PFSK-1 (cell line): ENCODE measurements around the gene SENP7.

Source experiments
- FOXP2 ChIP-seq: optimal IDR thresholded peaks from 2 replicates; pipeline ENCODE3; 2011; ENCODE audit warnings: borderline replicate concordance, control low read depth, inconsistent platforms; ENCODE audit not compliant: insufficient read depth; ENCODE audit errors: extremely low read length, extremely low read depth
- POLR2AphosphoS5 ChIP-seq: IDR thresholded peaks from 2 replicates; pipeline ENCODE4 v1.6.1; 2012; ENCODE audit warnings: low read depth, mild to moderate bottlenecking, control low read depth, low read length, moderate library complexity
- SIN3A ChIP-seq: IDR thresholded peaks from 2 replicates; pipeline ENCODE4 v1.6.1; 2012; ENCODE audit warnings: mild to moderate bottlenecking, low read length, moderate library complexity, borderline replicate concordance; ENCODE audit not compliant: insufficient read depth
- TAF1 ChIP-seq: IDR thresholded peaks from 2 replicates; pipeline ENCODE4 v1.6.1; 2012; ENCODE audit warnings: low read length, control low read depth, borderline replicate concordance; ENCODE audit not compliant: insufficient read depth
- TF ChIP-seq, protein P1 (sequence below), 2 experiments: IDR thresholded peaks; 2 replicates each; pipeline versions ENCODE4 v1.6.1 to v1.8.0; 2011 to 2012; ENCODE audit warnings: low read depth in 2 of 2, low read length in 2 of 2, control low read depth in 1 of 2, inconsistent platforms in 1 of 2, mild to moderate bottlenecking in 1 of 2, moderate library complexity in 1 of 2; ENCODE audit not compliant: insufficient read depth in 1 of 2

The SENP7 gene

DNA sequence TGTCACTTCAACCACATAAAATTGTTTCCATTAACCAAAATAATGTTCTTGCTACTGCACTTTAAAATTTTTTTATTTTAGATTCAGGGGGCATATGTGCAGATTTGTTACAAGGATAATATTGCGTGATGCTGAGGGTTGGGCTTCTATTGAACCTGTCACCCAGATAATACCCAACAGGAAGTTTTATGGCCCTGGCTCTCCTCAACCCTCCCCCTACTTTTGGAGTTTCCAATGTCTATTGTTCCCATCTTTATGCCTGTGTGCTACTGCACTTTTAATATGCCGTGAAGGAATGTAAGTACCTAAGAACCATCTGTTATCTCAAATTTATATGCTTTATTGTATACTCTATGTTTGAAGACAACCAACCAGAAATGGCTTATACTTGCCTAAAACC is 150.6 kb downstream of the SENP7 start:
- TF ChIP-seq SIN3A = no peak
- no peak for TF ChIP-seq POLR2AphosphoS5
- TF ChIP-seq, protein P1, sequence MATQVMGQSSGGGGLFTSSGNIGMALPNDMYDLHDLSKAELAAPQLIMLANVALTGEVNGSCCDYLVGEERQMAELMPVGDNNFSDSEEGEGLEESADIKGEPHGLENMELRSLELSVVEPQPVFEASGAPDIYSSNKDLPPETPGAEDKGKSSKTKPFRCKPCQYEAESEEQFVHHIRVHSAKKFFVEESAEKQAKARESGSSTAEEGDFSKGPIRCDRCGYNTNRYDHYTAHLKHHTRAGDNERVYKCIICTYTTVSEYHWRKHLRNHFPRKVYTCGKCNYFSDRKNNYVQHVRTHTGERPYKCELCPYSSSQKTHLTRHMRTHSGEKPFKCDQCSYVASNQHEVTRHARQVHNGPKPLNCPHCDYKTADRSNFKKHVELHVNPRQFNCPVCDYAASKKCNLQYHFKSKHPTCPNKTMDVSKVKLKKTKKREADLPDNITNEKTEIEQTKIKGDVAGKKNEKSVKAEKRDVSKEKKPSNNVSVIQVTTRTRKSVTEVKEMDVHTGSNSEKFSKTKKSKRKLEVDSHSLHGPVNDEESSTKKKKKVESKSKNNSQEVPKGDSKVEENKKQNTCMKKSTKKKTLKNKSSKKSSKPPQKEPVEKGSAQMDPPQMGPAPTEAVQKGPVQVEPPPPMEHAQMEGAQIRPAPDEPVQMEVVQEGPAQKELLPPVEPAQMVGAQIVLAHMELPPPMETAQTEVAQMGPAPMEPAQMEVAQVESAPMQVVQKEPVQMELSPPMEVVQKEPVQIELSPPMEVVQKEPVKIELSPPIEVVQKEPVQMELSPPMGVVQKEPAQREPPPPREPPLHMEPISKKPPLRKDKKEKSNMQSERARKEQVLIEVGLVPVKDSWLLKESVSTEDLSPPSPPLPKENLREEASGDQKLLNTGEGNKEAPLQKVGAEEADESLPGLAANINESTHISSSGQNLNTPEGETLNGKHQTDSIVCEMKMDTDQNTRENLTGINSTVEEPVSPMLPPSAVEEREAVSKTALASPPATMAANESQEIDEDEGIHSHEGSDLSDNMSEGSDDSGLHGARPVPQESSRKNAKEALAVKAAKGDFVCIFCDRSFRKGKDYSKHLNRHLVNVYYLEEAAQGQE (IDR thresholded peaks at IDR 0.05; ENCODE audit: insufficient read depth in 1 of 2, low read depth in 2 of 2, low read length in 2 of 2) = no peak
- no peak for TF ChIP-seq FOXP2
- no peak for TF ChIP-seq TAF1

- TF ChIP-seq, protein P1 (IDR thresholded peaks at IDR 0.05; ENCODE audit: insufficient read depth in 1 of 2, low read depth in 2 of 2, low read length in 2 of 2) = no peak
- TF ChIP-seq SIN3A = no peak
- TF ChIP-seq FOXP2 = no peak
- no peak for TF ChIP-seq POLR2AphosphoS5
- TF ChIP-seq TAF1 = no peak
Measured at GRCh38 chr3:101351829-101352228, 161.2 kb downstream of the SENP7 start.

GRCh38 chr3:101340591-101340990 is 172.4 kb downstream of the SENP7 start:
- TF ChIP-seq, protein P1 (IDR thresholded peaks at IDR 0.05; ENCODE audit: insufficient read depth in 1 of 2, low read depth in 2 of 2, low read length in 2 of 2) = no peak
- TF ChIP-seq POLR2AphosphoS5 (no peak), FOXP2 (no peak), SIN3A (no peak), TAF1 (no peak)

- TF ChIP-seq POLR2AphosphoS5 = no peak
- TF ChIP-seq TAF1 = no peak
- TF ChIP-seq FOXP2 = no peak
- no peak for TF ChIP-seq SIN3A
- TF ChIP-seq, protein P1 (IDR thresholded peaks at IDR 0.05; ENCODE audit: insufficient read depth in 1 of 2, low read depth in 2 of 2, low read length in 2 of 2) = no peak
Measured at GRCh38 chr3:101333883-101334282, 179.1 kb downstream of the SENP7 start.

GRCh38 chr3:101329016-101329673 is 183.9 kb downstream of the SENP7 start:
- no peak for TF ChIP-seq TAF1
- no peak for TF ChIP-seq SIN3A
- TF ChIP-seq, protein P1 (IDR thresholded peaks at IDR 0.05; ENCODE audit: insufficient read depth in 1 of 2, low read depth in 2 of 2, low read length in 2 of 2) = no peak
- TF ChIP-seq FOXP2 = no peak
- no peak for TF ChIP-seq POLR2AphosphoS5
